ENCODE results near the gene TMEM86B.

Gene TMEM86B

DNA sequence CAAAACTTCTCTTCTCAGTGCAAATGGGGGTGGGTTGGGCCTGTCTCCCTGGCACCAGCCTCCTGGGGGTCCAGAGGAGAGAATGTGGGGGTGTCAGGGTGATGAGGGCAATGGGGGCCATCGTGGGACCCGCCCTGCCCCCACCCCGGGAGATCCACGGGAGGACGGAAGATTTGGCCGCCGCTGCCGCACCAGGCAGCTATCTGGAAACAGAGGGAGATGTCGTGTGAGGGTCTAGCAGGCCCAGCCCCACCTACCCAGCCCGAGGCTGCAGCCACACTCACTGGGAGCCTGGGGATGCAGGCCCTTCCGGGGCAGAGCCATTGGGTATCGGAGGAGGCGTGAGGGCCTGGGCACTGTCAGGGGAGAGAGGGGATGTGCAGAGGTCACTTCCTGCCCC is 1.8 kb upstream of the TMEM86B start:
- ATAC-seq, result no peak
- TF ChIP-seq OSR1 (CRISPR knock-in tag; IDR thresholded peaks at IDR 0.05), result no peak
- TF ChIP-seq ESRRG (CRISPR knock-in tag; IDR thresholded peaks at IDR 0.05), result no peak
- no peak for TF ChIP-seq ZNF565 (CRISPR knock-in tag; conservative IDR thresholded peaks at IDR 0.05; ENCODE audit: low read depth)
- TF ChIP-seq ZNF8 (CRISPR knock-in tag; IDR thresholded peaks at IDR 0.05), result no peak
- no peak for TF ChIP-seq ZC3H10 (CRISPR knock-in tag; IDR thresholded peaks at IDR 0.05)
- no peak for TF ChIP-seq PPARA (CRISPR knock-in tag; IDR thresholded peaks at IDR 0.05; ENCODE audit: borderline replicate concordance)
- TF ChIP-seq ZFP3 (CRISPR knock-in tag; IDR thresholded peaks at IDR 0.05), result no peak
- TF ChIP-seq ISL1 (CRISPR knock-in tag; IDR thresholded peaks at IDR 0.05), result no peak
- no peak for TF ChIP-seq BACH2 (CRISPR knock-in tag; IDR thresholded peaks at IDR 0.05; ENCODE audit: borderline replicate concordance)
- TF ChIP-seq, protein P1, sequence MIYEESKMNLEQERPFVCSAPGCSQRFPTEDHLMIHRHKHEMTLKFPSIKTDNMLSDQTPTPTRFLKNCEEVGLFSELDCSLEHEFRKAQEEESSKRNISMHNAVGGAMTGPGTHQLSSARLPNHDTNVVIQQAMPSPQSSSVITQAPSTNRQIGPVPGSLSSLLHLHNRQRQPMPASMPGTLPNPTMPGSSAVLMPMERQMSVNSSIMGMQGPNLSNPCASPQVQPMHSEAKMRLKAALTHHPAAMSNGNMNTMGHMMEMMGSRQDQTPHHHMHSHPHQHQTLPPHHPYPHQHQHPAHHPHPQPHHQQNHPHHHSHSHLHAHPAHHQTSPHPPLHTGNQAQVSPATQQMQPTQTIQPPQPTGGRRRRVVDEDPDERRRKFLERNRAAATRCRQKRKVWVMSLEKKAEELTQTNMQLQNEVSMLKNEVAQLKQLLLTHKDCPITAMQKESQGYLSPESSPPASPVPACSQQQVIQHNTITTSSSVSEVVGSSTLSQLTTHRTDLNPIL (CRISPR knock-in tag; IDR thresholded peaks at IDR 0.05; ENCODE audit: low read depth), result no peak
- TF ChIP-seq, protein P2, sequence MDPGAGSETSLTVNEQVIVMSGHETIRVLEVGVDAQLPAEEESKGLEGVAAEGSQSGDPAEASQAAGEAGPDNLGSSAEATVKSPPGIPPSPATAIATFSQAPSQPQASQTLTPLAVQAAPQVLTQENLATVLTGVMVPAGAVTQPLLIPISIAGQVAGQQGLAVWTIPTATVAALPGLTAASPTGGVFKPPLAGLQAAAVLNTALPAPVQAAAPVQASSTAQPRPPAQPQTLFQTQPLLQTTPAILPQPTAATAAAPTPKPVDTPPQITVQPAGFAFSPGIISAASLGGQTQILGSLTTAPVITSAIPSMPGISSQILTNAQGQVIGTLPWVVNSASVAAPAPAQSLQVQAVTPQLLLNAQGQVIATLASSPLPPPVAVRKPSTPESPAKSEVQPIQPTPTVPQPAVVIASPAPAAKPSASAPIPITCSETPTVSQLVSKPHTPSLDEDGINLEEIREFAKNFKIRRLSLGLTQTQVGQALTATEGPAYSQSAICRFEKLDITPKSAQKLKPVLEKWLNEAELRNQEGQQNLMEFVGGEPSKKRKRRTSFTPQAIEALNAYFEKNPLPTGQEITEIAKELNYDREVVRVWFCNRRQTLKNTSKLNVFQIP (CRISPR knock-in tag; IDR thresholded peaks at IDR 0.05; ENCODE audit: borderline replicate concordance, low read depth), result no peak

DNA sequence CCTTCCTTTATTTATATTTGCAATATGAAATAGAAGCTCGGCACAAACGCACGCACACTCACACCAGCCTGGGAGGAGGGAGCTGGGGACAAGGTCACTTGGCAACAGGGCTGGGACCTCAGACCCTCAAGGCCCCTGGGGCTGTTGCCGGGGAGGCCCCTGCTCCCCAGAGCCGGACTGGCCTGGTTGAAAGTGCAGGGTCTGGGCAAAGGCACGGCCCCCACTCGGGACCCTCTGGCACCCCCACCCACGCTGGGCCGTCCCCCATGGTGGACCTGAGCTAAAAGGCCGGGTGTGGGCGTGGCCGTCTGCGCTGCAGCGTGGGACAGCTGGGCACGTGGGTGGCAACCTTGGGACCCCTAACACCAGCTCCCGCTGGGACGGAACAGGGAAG is 1.2 kb upstream of the TMEM86B start:
- TF ChIP-seq, protein P2 (CRISPR knock-in tag; IDR thresholded peaks at IDR 0.05; ENCODE audit: borderline replicate concordance, low read depth), result no peak
- TF ChIP-seq ISL1 (CRISPR knock-in tag; IDR thresholded peaks at IDR 0.05) (no peak), ZFP30 (CRISPR knock-in tag; IDR thresholded peaks at IDR 0.05) (no peak), ESRRG (CRISPR knock-in tag; IDR thresholded peaks at IDR 0.05) (no peak), ARNTL (CRISPR knock-in tag; IDR thresholded peaks at IDR 0.05; ENCODE audit: borderline replicate concordance, low read depth) (no peak), GLIS3 (CRISPR knock-in tag; IDR thresholded peaks at IDR 0.05) (no peak), TOX (CRISPR knock-in tag; IDR thresholded peaks at IDR 0.05; ENCODE audit: borderline replicate concordance) (no peak), TCF4 (CRISPR knock-in tag; IDR thresholded peaks at IDR 0.05; ENCODE audit: borderline replicate concordance) (no peak), ZNF70 (CRISPR knock-in tag; IDR thresholded peaks at IDR 0.05) (no peak), PPARA (CRISPR knock-in tag; IDR thresholded peaks at IDR 0.05; ENCODE audit: borderline replicate concordance) (no peak), CSDC2 (CRISPR knock-in tag; IDR thresholded peaks at IDR 0.05) (no peak), ZFP3 (CRISPR knock-in tag; IDR thresholded peaks at IDR 0.05) (no peak), BACH2 (CRISPR knock-in tag; IDR thresholded peaks at IDR 0.05; ENCODE audit: borderline replicate concordance) (no peak)
- TF ChIP-seq, protein P3, sequence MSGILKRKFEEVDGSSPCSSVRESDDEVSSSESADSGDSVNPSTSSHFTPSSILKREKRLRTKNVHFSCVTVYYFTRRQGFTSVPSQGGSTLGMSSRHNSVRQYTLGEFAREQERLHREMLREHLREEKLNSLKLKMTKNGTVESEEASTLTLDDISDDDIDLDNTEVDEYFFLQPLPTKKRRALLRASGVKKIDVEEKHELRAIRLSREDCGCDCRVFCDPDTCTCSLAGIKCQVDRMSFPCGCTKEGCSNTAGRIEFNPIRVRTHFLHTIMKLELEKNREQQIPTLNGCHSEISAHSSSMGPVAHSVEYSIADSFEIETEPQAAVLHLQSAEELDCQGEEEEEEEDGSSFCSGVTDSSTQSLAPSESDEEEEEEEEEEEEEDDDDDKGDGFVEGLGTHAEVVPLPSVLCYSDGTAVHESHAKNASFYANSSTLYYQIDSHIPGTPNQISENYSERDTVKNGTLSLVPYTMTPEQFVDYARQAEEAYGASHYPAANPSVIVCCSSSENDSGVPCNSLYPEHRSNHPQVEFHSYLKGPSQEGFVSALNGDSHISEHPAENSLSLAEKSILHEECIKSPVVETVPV (CRISPR knock-in tag; IDR thresholded peaks at IDR 0.05), result no peak
- TF ChIP-seq, protein P4, sequence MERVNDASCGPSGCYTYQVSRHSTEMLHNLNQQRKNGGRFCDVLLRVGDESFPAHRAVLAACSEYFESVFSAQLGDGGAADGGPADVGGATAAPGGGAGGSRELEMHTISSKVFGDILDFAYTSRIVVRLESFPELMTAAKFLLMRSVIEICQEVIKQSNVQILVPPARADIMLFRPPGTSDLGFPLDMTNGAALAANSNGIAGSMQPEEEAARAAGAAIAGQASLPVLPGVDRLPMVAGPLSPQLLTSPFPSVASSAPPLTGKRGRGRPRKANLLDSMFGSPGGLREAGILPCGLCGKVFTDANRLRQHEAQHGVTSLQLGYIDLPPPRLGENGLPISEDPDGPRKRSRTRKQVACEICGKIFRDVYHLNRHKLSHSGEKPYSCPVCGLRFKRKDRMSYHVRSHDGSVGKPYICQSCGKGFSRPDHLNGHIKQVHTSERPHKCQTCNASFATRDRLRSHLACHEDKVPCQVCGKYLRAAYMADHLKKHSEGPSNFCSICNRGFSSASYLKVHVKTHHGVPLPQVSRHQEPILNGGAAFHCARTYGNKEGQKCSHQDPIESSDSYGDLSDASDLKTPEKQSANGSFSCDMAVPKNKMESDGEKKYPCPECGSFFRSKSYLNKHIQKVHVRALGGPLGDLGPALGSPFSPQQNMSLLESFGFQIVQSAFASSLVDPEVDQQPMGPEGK (CRISPR knock-in tag; IDR thresholded peaks at IDR 0.05; ENCODE audit: borderline replicate concordance), result no peak
- TF ChIP-seq, protein P1 (CRISPR knock-in tag; IDR thresholded peaks at IDR 0.05; ENCODE audit: low read depth), result no peak
- TF ChIP-seq, protein P5, sequence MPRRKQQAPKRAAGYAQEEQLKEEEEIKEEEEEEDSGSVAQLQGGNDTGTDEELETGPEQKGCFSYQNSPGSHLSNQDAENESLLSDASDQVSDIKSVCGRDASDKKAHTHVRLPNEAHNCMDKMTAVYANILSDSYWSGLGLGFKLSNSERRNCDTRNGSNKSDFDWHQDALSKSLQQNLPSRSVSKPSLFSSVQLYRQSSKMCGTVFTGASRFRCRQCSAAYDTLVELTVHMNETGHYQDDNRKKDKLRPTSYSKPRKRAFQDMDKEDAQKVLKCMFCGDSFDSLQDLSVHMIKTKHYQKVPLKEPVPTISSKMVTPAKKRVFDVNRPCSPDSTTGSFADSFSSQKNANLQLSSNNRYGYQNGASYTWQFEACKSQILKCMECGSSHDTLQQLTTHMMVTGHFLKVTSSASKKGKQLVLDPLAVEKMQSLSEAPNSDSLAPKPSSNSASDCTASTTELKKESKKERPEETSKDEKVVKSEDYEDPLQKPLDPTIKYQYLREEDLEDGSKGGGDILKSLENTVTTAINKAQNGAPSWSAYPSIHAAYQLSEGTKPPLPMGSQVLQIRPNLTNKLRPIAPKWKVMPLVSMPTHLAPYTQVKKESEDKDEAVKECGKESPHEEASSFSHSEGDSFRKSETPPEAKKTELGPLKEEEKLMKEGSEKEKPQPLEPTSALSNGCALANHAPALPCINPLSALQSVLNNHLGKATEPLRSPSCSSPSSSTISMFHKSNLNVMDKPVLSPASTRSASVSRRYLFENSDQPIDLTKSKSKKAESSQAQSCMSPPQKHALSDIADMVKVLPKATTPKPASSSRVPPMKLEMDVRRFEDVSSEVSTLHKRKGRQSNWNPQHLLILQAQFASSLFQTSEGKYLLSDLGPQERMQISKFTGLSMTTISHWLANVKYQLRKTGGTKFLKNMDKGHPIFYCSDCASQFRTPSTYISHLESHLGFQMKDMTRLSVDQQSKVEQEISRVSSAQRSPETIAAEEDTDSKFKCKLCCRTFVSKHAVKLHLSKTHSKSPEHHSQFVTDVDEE (CRISPR knock-in tag; IDR thresholded peaks at IDR 0.05), result no peak
- no peak for ATAC-seq
